ENCODE results near the gene UQCRHL.

DNA sequence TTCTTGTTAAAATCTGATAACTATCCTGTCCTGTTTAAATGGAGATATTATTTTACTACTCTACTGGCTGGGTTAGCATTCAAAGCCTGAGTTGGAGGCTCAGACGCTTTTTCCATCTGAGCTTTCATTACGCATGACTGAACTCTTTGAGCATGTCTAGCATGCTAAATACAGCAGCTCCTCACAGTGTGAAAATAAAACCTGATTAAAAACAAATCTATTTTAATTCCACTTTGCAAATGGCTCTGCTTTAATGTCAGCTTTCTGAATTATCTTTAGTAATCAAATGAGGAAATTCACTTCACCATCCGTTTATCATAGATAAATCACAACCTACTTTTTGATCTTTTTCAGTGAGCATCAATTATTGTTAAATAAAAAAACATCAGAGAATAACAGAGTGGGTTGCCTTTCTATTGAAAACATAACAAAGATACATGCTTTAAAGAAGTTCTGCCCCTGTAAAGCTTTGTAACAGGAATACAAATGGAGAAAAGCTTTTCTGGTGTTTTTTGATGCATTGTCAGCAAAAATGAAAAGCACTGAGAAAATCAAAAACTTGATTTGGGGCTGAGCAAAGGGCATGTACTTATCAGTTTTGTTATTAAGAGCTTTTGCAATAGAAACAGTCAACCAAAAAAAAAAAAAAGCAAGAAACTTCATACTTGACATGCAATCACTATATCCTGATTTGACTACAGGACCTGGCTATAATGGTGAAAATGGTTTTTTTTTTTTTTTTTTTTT lies 36.5 kb upstream of the UQCRHL start:
- TF ChIP-seq, protein P1, sequence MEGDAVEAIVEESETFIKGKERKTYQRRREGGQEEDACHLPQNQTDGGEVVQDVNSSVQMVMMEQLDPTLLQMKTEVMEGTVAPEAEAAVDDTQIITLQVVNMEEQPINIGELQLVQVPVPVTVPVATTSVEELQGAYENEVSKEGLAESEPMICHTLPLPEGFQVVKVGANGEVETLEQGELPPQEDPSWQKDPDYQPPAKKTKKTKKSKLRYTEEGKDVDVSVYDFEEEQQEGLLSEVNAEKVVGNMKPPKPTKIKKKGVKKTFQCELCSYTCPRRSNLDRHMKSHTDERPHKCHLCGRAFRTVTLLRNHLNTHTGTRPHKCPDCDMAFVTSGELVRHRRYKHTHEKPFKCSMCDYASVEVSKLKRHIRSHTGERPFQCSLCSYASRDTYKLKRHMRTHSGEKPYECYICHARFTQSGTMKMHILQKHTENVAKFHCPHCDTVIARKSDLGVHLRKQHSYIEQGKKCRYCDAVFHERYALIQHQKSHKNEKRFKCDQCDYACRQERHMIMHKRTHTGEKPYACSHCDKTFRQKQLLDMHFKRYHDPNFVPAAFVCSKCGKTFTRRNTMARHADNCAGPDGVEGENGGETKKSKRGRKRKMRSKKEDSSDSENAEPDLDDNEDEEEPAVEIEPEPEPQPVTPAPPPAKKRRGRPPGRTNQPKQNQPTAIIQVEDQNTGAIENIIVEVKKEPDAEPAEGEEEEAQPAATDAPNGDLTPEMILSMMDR (IDR thresholded peaks at IDR 0.05) = no peak
- TF ChIP-seq POLR2A (IDR thresholded peaks at IDR 0.05) (no peak), EP300 (IDR thresholded peaks at IDR 0.05) (no peak)
